ENCODE data around the gene ZNF641. TPM values are rescaled to one million over a fixed set of nuclear protein-coding genes. Genes with fewer than 3 reads are reported as not detected.

The ZNF641 gene
- total RNA-seq, 1 experiment from 2014 or later, result 12.1 TPM

GRCh38 chr12:48300774-48301173 is 49.9 kb downstream of the ZNF641 start:
- ChIA-PET RAD21 (ENCODE audit: low non-redundant PET in 1 of 2, low total read pairs in 2 of 2, uncharacterized antibody in 2 of 2, unreplicated experiment in 2 of 2) (no interaction called here), CTCF (no interaction called here), POLR2A (no interaction called here)
- H3K9me3 ChIP-seq (ENCODE audit: control insufficient read depth in 1 of 2, insufficient read depth in 1 of 2, low read depth in 1 of 2, low read length in 2 of 2), result no peaks in the 10 kb centered on the region
- no peak overlapping the region for H3K4me2 ChIP-seq (ENCODE audit: low read length)
- H3K27me3 ChIP-seq (ENCODE audit: insufficient read depth, low read length), result no peaks in the 10 kb centered on the region
- intact Hi-C loops (cut with micrococcal nuclease), result no loop called here
- no peaks in the 10 kb centered on the region for H4K20me1 ChIP-seq (ENCODE audit: insufficient read depth)
- ATAC-seq (no peak), DNase-seq (ENCODE audit: low read depth, low spot score) (no peak)
- no peak overlapping the region for H3K27ac ChIP-seq (ENCODE audit: low read depth, low read length)
- TF ChIP-seq POLR2AphosphoS5 (IDR thresholded peaks at IDR 0.05; ENCODE audit: low read depth, low read length), result no peak
- TF ChIP-seq, protein P1, sequence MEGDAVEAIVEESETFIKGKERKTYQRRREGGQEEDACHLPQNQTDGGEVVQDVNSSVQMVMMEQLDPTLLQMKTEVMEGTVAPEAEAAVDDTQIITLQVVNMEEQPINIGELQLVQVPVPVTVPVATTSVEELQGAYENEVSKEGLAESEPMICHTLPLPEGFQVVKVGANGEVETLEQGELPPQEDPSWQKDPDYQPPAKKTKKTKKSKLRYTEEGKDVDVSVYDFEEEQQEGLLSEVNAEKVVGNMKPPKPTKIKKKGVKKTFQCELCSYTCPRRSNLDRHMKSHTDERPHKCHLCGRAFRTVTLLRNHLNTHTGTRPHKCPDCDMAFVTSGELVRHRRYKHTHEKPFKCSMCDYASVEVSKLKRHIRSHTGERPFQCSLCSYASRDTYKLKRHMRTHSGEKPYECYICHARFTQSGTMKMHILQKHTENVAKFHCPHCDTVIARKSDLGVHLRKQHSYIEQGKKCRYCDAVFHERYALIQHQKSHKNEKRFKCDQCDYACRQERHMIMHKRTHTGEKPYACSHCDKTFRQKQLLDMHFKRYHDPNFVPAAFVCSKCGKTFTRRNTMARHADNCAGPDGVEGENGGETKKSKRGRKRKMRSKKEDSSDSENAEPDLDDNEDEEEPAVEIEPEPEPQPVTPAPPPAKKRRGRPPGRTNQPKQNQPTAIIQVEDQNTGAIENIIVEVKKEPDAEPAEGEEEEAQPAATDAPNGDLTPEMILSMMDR (IDR thresholded peaks at IDR 0.05 in 2 of 3, conservative IDR thresholded peaks at IDR 0.05 in 1 of 3; ENCODE audit: borderline replicate concordance in 1 of 3, insufficient read depth in 1 of 3, low read depth in 2 of 3, low read length in 2 of 3), result no peak
- TF ChIP-seq SIN3A (IDR thresholded peaks at IDR 0.05; ENCODE audit: low read depth), result no peak
- no peak for TF ChIP-seq TCF7L2 (IDR thresholded peaks at IDR 0.05; ENCODE audit: borderline replicate concordance, extremely low read depth, insufficient read depth, insufficient read length)
- no peak for TF ChIP-seq ZNF274 (IDR thresholded peaks at IDR 0.05; ENCODE audit: low read depth, low read length)
- TF ChIP-seq EZH2 (IDR thresholded peaks at IDR 0.05), result no peak
- TF ChIP-seq SP1 (IDR thresholded peaks at IDR 0.05; ENCODE audit: low read depth), result no peak
- TF ChIP-seq ATF3 (IDR thresholded peaks at IDR 0.05), result no peak
- TF ChIP-seq POLR2A (IDR thresholded peaks at IDR 0.05; ENCODE audit: borderline replicate concordance, extremely low read depth, insufficient read depth, insufficient read length), result no peak
- TF ChIP-seq CEBPB (IDR thresholded peaks at IDR 0.05; ENCODE audit: low read depth), result no peak
- no peaks in the 10 kb centered on the region for H3K9me2 ChIP-seq (ENCODE audit: insufficient read depth)
- no peaks in the 10 kb centered on the region for H3K36me3 ChIP-seq (ENCODE audit: control insufficient read depth in 1 of 2, insufficient read depth in 2 of 2, low read length in 2 of 2)
- H3K9ac ChIP-seq (ENCODE audit: low read length), result no peak overlapping the region
- no peak overlapping the region for H3K4me3 ChIP-seq (replicated peaks in 1 of 2; ENCODE audit: low read depth in 1 of 2, low read length in 2 of 2)
- H2AFZ ChIP-seq (ENCODE audit: low read depth, low read length, poor library complexity, severe bottlenecking), result no peak overlapping the region
- BruUV-seq (replicated peaks), result no TSS peak
- H3K4me1 ChIP-seq (ENCODE audit: control insufficient read depth in 1 of 2, insufficient read depth in 2 of 2, low read length in 2 of 2), result no peaks in the 10 kb centered on the region
- H3K79me2 ChIP-seq (ENCODE audit: insufficient read depth, low read length), result no peaks in the 10 kb centered on the region
